ENCODE results near the gene CYP19A1.
"Not testable (repeated sequence)": the region's sequence is repeated elsewhere in the genome, so short reads cannot be mapped to it uniquely, and the experiment has no call there.

The CYP19A1 gene

GRCh38 chr15:51201581-51201980 is 136.8 kb downstream of the CYP19A1 start:
- DNase-seq = no peak

DNA sequence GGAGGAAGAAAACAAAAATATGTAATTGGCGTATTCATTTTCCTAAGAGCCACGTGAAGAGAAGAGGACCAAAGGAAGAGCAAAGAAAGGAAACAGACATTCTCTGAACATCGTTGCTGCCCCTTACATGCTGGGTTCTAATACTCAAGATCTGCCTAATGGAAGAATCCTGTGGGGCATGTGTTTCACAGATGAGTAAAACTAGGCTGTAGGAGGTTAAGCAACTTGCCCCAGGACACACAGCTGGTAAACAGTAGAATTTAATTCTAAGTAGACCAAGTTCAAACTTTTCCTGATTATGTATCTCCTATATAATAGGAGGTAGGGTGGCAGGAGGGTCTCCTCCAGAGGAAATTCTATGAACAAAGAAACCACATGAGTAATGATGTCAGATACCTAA is 137.6 kb downstream of the CYP19A1 start:
- no peak for DNase-seq

DNA sequence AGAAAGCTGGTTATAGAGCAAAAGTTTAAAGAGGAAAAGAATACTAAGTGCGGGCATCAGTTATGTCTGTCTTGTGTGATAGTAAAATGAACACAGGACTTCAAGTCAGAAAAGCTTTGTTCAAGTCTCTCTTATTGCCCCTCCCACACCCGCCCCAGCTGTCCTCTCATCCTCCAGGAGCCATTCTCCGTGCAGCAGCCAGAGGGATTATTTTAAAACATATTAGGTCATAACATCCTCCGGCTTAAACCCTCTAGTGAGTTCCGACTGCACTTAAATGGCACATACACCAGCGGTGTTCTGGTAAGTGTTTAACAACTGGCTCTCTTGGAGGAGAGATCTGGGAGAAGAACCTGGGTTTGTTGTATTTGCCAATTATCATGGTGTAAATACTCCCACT is 138.9 kb downstream of the CYP19A1 start:
- no peak for DNase-seq

GRCh38 chr15:51198701-51199232 is 139.6 kb downstream of the CYP19A1 start:
- DNase-seq = no peak

- no peak for DNase-seq
These were observed 142.9 kb downstream of the CYP19A1 start for GRCh38 chr15:51195459-51195858.

DNA sequence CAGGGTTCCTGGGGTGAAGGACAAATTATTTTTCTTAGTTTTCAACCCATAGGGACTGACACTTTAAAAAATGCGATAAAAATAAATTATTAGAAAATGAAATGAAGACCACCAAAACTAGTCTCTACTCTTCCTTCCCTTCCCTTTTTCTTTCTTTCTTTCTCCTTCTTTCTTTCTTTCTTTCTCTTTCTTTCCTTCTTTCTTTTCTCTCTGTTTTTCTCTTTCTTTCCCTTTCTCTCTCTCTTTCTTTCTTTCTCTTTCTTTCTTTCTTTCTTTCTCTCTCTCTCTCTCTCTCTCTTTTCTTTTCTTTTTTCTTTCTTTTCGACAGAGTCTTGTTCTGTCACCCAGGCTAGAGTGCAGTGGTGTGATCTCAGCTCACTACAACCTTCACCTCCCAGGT is 144.4 kb downstream of the CYP19A1 start:
- DNase-seq = no peak

GRCh38 chr15:51193526-51193925 is 144.9 kb downstream of the CYP19A1 start:
- DNase-seq = no peak

DNA sequence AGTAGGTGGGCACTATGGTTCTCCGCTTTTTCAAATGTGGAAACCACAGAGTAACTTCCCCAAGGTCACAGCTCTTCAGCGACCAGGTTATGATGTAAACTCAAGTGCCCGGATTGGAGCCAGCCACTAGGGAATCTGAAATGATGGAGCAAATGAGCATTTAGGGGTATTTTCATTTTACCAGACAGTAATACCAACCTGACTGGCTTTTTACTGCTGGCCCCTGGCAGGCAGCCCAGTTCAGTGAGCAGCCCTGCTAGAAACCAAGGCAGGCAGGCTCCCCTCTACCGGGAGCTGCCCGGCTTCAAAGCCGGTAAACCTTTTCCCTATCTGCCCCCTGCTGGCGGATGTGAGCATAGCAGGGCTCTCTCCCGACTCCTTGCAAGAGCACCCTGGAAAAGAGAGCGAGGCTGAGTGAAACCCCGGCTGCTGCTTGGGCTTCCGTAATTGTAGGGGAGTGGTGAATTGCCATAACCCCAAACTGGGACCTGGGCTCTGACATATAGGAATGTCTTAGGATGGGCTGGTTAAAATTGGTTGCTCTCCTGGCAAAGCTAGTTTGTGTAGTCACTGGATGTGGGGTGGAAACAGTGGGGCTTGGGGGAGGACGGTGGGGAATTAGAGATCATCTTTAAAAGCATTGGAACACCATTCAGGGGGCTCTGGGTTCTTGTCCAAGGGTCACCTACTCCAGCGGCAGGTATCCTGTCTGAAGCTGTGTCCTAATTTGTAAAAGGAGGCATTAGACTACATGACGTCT is 145.7 kb downstream of the CYP19A1 start:
- peak; percentile 73 to 75 for DNase-seq

DNA sequence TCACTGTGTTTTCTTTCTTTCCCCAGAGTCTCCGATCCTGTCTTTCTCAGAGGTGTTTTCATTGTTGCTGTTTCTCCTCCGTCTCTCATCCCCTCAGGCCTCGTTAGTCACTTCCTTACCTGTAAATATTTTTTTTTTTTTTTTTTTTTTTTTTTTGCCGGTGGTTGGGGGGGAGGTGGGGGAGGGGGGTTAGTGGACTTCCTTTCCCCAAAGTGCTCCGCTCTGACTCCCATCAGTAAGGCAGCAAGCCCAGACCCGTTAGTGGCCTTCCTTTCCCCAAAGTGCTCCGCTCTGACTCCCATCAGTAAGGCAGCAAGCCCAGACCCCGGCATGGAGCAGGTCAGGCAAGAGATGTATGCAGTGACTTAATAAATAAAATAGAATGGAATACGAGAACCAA is 146.6 kb downstream of the CYP19A1 start:
- DNase-seq = no peak

DNA sequence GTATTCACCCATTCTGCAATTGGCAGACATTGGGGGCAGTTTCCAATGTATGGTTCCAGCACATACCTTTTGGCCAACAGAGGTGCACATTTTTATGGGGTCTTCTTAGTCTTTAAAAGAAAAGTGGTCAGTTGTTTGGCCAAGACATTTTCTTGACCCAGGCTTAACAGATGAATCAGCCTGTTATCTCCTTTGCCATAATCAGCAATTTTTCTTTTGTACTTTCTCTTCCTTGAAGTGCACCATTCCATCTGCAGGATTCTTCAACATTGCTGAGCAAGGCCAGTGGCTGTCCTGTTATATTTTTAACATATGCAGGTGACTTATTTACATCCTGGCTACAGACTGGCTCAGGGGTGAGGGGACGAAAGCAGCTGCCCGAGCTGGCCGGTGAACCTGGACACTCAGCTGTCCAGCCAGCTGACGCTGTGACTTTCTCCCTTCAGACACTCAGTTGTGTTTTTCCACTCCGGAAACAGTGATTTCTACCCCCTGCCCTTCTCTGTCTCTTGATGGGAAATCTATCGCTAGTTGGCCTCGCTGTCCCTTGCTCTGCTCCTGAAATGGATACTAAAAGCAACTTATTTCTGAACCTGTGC is 147.2 kb downstream of the CYP19A1 start:
- no peak for DNase-seq

DNA sequence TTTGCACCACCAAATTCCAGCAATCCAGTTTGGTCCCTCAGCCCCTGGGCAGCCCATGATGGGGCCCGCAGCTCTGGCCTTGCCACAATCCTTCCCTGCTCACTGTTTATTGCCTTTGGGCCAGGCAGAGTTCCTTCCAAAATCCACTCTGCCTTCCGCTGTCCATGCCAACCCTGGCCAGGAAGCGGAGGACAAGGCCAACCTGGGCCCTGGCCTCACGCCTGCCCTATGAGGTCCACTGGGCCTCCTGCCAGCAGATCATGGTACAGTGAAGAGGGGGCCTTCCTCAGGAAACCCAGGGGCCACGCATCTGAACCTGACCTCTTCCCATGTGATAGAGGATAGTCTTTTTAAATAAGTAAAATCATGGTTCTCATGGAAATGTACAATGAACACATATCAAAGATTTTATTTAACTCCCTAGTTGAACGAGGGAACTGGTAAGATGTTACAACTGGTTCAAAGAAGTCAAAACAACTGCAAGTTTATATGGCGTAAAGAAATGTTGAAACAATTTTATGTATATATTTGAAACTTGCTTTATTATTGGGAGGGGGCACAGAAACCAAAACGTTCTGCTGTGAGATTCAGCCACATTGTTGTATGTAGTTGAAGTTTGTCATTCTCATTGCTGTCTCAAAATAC is 147.8 kb downstream of the CYP19A1 start:
- no peak for DNase-seq

- no peak for DNase-seq
These were observed 148.6 kb downstream of the CYP19A1 start for GRCh38 chr15:51189669-51190385.

DNA sequence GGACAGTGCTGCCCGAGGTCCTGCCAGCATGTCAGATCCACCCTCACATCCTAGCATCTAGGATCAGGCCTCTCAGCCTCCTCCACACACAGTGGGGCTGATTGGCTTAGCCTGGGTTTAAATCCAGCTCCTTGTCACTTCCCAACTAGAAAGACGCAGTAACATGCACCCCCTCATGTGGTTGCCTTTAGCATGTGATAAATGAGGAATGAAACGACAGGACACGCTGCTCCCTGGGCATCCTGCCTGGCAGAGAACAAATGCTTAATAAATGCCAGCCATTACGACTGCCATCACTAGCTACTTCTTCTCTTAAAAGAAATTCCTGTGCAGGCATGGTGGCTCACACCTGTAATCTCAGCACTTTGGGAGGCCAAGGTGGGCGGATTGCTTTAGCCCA is 149.6 kb downstream of the CYP19A1 start:
- not testable (repeated sequence) for DNase-seq

DNA sequence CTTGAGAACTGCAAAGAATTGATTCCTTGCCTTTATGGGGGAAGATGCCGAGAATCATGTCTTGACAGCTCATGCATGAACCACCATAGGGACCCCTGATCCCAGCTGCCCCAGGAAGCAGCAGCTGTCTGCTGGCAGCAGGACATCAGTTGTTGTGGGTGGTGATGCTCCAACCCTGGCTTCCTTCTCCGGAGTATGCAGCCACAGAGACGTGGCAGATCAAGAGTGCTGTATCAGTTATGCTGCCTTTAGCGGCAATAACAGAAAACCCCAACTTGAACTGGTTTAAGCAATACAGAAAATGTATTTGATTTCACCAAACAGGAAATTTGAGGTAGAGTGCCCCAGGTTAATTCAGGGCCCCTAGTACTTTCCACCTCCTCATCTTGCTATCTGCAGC is 151.5 kb downstream of the CYP19A1 start:
- no peak for DNase-seq

DNA sequence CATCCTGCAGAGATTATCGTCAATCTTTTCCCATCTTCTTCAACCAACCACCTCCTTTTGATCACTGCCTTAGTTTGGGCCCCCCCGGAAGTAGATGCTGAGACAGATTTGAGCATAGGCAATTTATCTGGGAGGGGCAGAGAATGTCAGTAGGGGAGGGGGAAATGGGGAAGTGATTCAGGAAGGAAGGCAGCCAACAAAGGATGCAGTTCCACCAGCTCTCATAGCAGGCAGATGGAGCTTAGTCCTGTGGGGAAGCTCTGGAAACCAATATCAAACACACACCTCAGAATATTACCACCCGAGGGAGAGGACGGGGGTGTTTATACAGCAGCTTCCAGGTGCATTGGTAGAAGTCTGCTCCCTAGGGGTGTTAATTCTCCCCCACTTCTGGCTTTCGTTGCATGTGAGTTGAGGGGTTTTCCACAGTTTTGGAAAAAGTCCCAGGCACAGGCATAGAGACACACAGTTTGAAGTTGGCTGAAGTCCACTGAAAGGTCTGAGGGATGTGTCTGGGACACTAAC is 152.2 kb downstream of the CYP19A1 start:
- DNase-seq = no peak

DNA sequence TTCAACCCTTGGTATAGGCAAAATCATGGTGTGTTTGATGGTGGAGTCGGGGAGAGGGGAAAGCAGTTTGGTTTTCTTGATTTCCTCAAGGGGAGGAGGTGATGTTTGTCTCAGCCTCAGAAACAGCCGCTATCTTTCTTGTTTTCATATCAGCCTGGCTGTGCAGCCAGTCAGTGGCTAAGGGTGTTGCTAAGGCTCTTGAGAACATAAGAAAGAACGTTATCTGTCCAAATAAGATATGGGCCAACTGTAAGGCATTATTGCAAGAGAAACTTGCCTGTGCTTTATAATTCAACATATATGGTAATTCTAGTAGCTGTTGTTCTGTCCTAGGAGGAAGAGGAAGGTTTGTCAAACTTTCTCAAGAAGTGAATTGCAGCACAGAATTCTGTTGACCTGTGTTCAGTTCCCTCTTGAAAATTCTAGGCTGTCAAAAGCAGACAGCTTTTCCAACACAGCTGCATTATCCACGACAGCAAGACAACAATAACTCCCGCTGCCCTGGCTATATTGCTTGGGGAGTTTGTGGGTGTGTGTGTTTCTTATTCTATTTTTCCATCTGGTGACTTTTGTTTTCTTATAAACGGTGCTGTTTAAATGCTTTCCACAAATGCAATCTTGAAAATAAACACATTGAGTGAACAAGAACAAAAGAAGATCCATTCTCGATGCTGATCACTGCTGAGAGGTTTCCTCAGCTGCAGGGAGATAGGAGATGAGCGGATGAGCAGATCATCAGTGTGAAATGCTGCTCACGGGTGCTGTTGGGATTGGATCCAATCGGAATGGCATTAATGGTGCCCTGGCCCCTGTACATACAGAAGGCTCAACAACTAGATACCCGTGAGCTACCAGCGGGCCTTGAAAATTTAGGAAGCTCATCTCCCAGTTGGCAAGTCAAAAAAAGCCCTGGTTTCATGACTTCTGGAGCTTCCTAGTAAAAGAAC is 152.9 kb downstream of the CYP19A1 start:
- no peak for DNase-seq

DNA sequence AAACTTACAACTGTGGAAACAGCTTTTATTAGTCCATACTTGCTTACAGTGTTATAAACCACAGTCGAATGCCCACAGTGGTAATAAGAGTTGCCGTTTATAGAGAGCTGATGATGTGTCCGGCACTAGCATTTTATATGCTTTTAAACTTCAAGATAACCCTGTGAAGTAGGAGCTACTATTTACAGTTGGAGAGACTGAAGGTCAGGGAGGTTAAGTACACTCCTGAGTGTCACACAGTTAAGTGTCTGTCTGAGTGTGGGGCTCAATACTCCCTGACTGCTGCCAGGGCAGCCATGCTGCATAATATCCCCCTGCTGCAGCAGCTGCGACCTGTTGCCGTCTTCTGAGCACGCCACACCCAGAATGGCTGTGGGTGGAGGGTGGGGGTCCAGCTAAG is 153.8 kb downstream of the CYP19A1 start:
- DNase-seq = no peak

GRCh38 chr15:51183076-51183475 is 155.3 kb downstream of the CYP19A1 start:
- no peak for DNase-seq

GRCh38 chr15:51181905-51182304 is 156.5 kb downstream of the CYP19A1 start:
- no peak for DNase-seq

- no peak for DNase-seq
These were observed 157.2 kb downstream of the CYP19A1 start for GRCh38 chr15:51181221-51181620.

GRCh38 chr15:51180534-51180933 is 157.9 kb downstream of the CYP19A1 start:
- DNase-seq = no peak

GRCh38 chr15:51180011-51180410 is 158.4 kb downstream of the CYP19A1 start:
- no peak for DNase-seq
